A549 (cell line): ENCODE results near the gene CD55. TPM values are rescaled to one million over a fixed set of nuclear protein-coding genes. Genes with fewer than 3 reads are reported as not detected.
A peak's percentile ranks its signal among the peaks of the same experiment; 100 is the strongest.

Experiments
- ATAC-seq, 2 experiments: fragments of 200-7000 bp in 1 of 2; fragments of >200 bp in 1 of 2; cut with Nextera tagmentation in 1 of 2; cut with Tn5 transposase in 1 of 2; 3 replicates each; pipeline versions ENCODE4 v1.8.0 to v1.9.1; 2018 to 2020; ENCODE audit warnings: mild to moderate bottlenecking in 1 of 2, moderate library complexity in 1 of 2
- CTCF ChIA-PET: fragments of 300-600 bp; sonication (Branson Sonifier 250); formaldehyde crosslinking; extraction: SDS; loops from one replicate; lab custom pipeline; 2021; ENCODE audit warnings: antibody characterized with exemption, inconsistent platforms; lab: Yijun Ruan, JAX
- POLR2A ChIA-PET: fragments of 350-600 bp; formaldehyde crosslinking; extraction: SDS; loops from one replicate; lab custom pipeline; 2021; ENCODE audit warnings: antibody characterized with exemption, inconsistent platforms; lab: Yijun Ruan, JAX
- DNase-seq, 2 experiments: peaks; one replicate each; pipeline versions ENCODE4 v3.0.0 to v3.0.0-alpha.2; 2011 to 2016; ENCODE audit warnings: low read depth in 1 of 2, low spot score in 1 of 2
- FAIRE-seq: peaks from 2 replicates; lab custom pipeline; 2011; peaks lifted over from hg19 to GRCh38; lab: Jason Lieb, UNC
- H3K27ac ChIP-seq, 2 experiments: fragments of >200 bp; sonication (Bioruptor Twin); formaldehyde crosslinking; 3 replicates each; pipeline ENCODE4 v1.5.1; 2016 to 2017
- H3K4me1 ChIP-seq: fragments of >200 bp; sonication (Bioruptor Twin); formaldehyde crosslinking; 3 replicates; pipeline ENCODE4 v1.6.1; 2016
- H3K4me2 ChIP-seq: fragments of >200 bp; sonication (Bioruptor Twin); formaldehyde crosslinking; 3 replicates; pipeline ENCODE4 v1.6.1; 2016
- H3K4me3 ChIP-seq: fragments of >200 bp; sonication (Bioruptor Twin); formaldehyde crosslinking; 3 replicates; pipeline ENCODE4 v1.5.1; 2016
- H3K9me3 ChIP-seq: fragments of >200 bp; sonication (Bioruptor Twin); formaldehyde crosslinking; 3 replicates; pipeline ENCODE4 v1.6.1; 2016
- BHLHE40 ChIP-seq: IDR thresholded peaks from 2 replicates; pipeline ENCODE4 v1.6.1; 2012; ENCODE audit warnings: low read depth, low read length, inconsistent platforms
- CBX2 ChIP-seq: fragments of 200-600 bp; sonication (generic); IDR thresholded peaks from 2 replicates; pipeline ENCODE4 v1.6.1; 2016; ENCODE audit warnings: low read depth, mild to moderate bottlenecking, borderline replicate concordance
- CHD2 ChIP-seq: fragments of 150-350 bp; IDR thresholded peaks from 2 replicates; pipeline ENCODE4 v1.6.1; 2014; ENCODE audit warnings: low read length; ENCODE audit not compliant: partially characterized antibody
- CHD4 ChIP-seq: fragments of 200-600 bp; sonication (generic); IDR thresholded peaks from 2 replicates; pipeline ENCODE4 v1.6.1; 2016; ENCODE audit warnings: antibody characterized with exemption, mild to moderate bottlenecking, borderline replicate concordance
- EHMT2 ChIP-seq: fragments of 200-600 bp; sonication (generic); IDR thresholded peaks from 2 replicates; pipeline ENCODE4 v1.6.1; 2016; ENCODE audit warnings: antibody characterized with exemption, low read depth, mild to moderate bottlenecking, moderate library complexity
- EP300 ChIP-seq, 2 experiments: fragments of >200 bp; sonication (Bioruptor Twin); formaldehyde crosslinking; IDR thresholded peaks; 2 replicates in 1 of 2; 3 replicates in 1 of 2; pipeline ENCODE4 v1.6.1; 2016 to 2017
- GATA3 ChIP-seq: IDR thresholded peaks from 2 replicates; pipeline ENCODE4 v1.6.1; 2012; ENCODE audit warnings: borderline replicate concordance
- HOXB5 ChIP-seq: fragments of 250-450 bp; sonication (Bioruptor Pico); IDR thresholded peaks from 2 replicates; pipeline ENCODE4 v1.5.0; 2020; ENCODE audit warnings: mild to moderate bottlenecking, moderate library complexity
- JUN ChIP-seq, 2 experiments: fragments of >200 bp; sonication (Bioruptor Twin); formaldehyde crosslinking; IDR thresholded peaks; 2 replicates in 1 of 2; 3 replicates in 1 of 2; pipeline ENCODE4 v1.6.1; 2016 to 2017
- MAFK ChIP-seq: fragments of 450-650 bp; IDR thresholded peaks from 2 replicates; pipeline ENCODE4 v1.6.1; 2014; ENCODE audit not compliant: partially characterized antibody
- MAZ ChIP-seq: fragments of 150-350 bp; IDR thresholded peaks from 2 replicates; pipeline ENCODE4 v1.6.1; 2014; ENCODE audit warnings: antibody characterized with exemption, low read depth, low read length, borderline replicate concordance
- NPAS2 ChIP-seq: fragments of 250-450 bp; sonication (Bioruptor Pico); IDR thresholded peaks from 2 replicates; pipeline ENCODE4 v1.8.0; 2022; ENCODE audit warnings: mild to moderate bottlenecking, moderate library complexity, borderline replicate concordance
- PHF8 ChIP-seq: fragments of 200-600 bp; sonication (generic); IDR thresholded peaks from 2 replicates; pipeline ENCODE4 v1.6.1; 2016; ENCODE audit warnings: low read depth, mild to moderate bottlenecking, antibody characterized with exemption, moderate library complexity, borderline replicate concordance
- POLR2A ChIP-seq: IDR thresholded peaks from 2 replicates; pipeline ENCODE4 v1.6.1; 2012; ENCODE audit warnings: mild to moderate bottlenecking, low read length
- SMC3 ChIP-seq: fragments of >200 bp; sonication (Bioruptor Twin); formaldehyde crosslinking; IDR thresholded peaks from 3 replicates; pipeline ENCODE4 v1.6.1; 2018; ENCODE audit warnings: inconsistent platforms
- TP53 ChIP-seq: fragments of 250-450 bp; sonication (Bioruptor Pico); IDR thresholded peaks from 2 replicates; pipeline ENCODE4 v1.5.0; 2021; ENCODE audit warnings: mild to moderate bottlenecking, moderate library complexity
- ZC3H11A ChIP-seq: fragments of 450-650 bp; IDR thresholded peaks from 2 replicates; pipeline ENCODE4 v1.6.1; 2014; ENCODE audit warnings: antibody characterized with exemption, mild to moderate bottlenecking
- ZSCAN20 ChIP-seq: fragments of 250-450 bp; sonication (Bioruptor Pico); IDR thresholded peaks from 2 replicates; pipeline ENCODE4 v1.8.0; 2022; ENCODE audit warnings: mild to moderate bottlenecking, moderate library complexity
- WGBS: methylation state at CpG from one replicate; pipeline ENCODE4 v1.1.6; 2017; ENCODE audit errors: missing lambda C conversion rate; 5-methylcytosine and 5-hydroxymethylcytosine counted together
- polyA plus RNA-seq, 4 experiments: library from polyadenylated mRNA; depleted of rRNA in 3 of 4; stranded (reverse); fragments of >200 nt; fragmentation: RNase III in 1 of 4; extraction: RNeasy Plus Mini Kit Qiagen cat#74134 plus additional on column Dnase treatment in 1 of 4; gene quantifications; 2 replicates in 3 of 4; 3 replicates in 1 of 4; pipeline ENCODE4 v1.2.3, GENCODE V29; 2011 to 2017
- TF ChIP-seq, protein P1 (sequence below): fragments of >200 bp; sonication (Bioruptor Twin); formaldehyde crosslinking; IDR thresholded peaks from 2 replicates; pipeline ENCODE4 v1.6.1; 2016
- TF ChIP-seq, protein P2 (sequence below): fragments of 250-450 bp; sonication (Bioruptor Pico); IDR thresholded peaks from 2 replicates; pipeline ENCODE4 v1.5.0; 2021; ENCODE audit warnings: mild to moderate bottlenecking, moderate library complexity, borderline replicate concordance
- TF ChIP-seq, protein P3 (sequence below): fragments of 450-650 bp; IDR thresholded peaks from 2 replicates; pipeline ENCODE4 v1.6.1; 2014; ENCODE audit warnings: antibody characterized with exemption
- TF ChIP-seq, protein P4 (sequence below): IDR thresholded peaks from 2 replicates; pipeline ENCODE4 v1.6.1; 2012

The CD55 gene
- polyA plus RNA-seq, 2 of the 4 experiments (the other 2 are of a cell fraction), result 37.0 to 173 TPM

DNA sequence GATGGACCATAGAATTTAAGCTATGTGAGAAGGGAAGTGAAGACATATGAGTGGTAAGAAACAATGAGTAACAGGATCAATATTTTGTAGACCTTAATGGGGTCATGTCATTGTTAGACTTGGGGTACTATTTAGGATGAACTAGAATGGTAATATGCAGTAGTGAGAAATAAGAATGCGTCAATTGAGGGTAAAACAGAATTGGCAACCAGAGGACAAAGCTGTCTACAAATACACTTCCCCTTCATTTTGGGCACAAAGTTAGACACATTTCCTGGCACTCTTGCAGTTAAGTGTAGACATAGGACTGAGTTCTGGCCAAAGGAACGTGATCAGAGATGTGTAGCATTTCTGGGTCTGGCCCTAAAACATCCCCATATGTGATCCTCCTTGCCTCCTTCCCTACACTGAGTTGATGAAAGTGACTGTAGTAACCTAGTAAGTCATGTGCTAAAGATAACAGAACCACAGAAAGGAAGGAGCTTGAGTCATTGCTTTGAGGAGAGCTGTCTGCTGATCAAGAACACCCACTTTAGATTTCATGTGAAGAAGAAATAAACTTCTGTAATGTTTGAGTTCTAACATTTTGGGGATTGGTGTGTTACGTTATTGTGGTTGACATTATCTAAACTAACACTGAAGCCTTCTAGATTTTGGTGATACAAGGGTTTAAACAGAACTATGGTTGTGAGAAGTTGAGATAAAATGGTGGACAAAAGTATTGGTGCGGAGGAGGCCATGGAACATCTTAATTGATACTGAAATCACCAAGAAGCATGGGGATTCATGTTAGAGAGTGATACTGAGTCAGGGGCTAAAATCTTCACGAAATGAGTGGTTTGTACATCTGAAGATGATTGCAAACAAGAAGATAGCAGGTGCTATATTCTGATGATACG lies 41.7 kb downstream of the CD55 start:
- ATAC-seq (peak; percentile 43; a peak in 2 of 6 replicates), DNase-seq (no peak), FAIRE-seq (no peak)
- Histone ChIP-seq H3K4me3 (no peak overlapping the region), H3K9me3 (no peaks in the 10 kb centered on the region), H3K4me1 (no peaks in the 10 kb centered on the region), H3K27ac (no peak overlapping the region), H3K4me2 (no peak overlapping the region)
- POLR2A ChIA-PET, result no interaction called here
- 88% methylated on average over 6 of the region's 6 CpGs for WGBS
- TF ChIP-seq, protein P1, sequence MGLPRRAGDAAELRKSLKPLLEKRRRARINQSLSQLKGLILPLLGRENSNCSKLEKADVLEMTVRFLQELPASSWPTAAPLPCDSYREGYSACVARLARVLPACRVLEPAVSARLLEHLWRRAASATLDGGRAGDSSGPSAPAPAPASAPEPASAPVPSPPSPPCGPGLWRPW, result no peak
- TF ChIP-seq CHD2 (no peak), CHD4 (no peak), EP300 (IDR thresholded peaks at IDR 0.05) (no peak), JUN (IDR thresholded peaks at IDR 0.05) (no peak), MAZ (no peak), ZSCAN20 (no peak), NPAS2 (no peak)
- TF ChIP-seq, protein P2, sequence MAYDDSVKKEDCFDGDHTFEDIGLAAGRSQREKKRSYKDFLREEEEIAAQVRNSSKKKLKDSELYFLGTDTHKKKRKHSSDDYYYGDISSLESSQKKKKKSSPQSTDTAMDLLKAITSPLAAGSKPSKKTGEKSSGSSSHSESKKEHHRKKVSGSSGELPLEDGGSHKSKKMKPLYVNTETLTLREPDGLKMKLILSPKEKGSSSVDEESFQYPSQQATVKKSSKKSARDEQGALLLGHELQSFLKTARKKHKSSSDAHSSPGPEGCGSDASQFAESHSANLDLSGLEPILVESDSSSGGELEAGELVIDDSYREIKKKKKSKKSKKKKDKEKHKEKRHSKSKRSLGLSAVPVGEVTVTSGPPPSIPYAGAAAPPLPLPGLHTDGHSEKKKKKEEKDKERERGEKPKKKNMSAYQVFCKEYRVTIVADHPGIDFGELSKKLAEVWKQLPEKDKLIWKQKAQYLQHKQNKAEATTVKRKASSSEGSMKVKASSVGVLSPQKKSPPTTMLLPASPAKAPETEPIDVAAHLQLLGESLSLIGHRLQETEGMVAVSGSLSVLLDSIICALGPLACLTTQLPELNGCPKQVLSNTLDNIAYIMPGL (CRISPR knock-in tag), result no peak
- CTCF ChIA-PET, result interaction anchor here (1.1 to 1.2 kb wide), 2 partner anchors 15 to 41 kb away, joined by 3 to 4 read pairs; no protein-coding TSS in a partner anchor

DNA sequence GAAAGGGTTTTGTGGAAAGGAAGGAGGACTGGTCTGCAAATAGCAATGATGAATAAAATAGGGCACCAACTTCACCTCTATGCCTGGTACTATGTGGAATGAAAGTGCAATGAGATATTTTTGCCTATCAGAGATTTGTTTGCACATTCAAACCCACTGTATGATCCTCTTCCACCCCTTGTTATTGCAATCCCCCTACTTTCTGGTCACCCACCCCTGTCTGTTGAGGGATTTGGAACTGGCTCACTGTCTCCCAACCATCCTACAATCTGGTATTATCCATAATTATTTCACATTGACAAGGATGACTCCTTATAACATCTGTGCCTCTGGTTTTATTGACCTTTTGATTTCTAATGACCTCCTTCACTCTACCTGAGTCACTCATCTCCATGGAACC lies 42.4 kb downstream of the CD55 start:
- ATAC-seq (no peak; a peak in 1 of 6 replicates), FAIRE-seq (no peak)
- POLR2A ChIA-PET, result no interaction called here

DNA sequence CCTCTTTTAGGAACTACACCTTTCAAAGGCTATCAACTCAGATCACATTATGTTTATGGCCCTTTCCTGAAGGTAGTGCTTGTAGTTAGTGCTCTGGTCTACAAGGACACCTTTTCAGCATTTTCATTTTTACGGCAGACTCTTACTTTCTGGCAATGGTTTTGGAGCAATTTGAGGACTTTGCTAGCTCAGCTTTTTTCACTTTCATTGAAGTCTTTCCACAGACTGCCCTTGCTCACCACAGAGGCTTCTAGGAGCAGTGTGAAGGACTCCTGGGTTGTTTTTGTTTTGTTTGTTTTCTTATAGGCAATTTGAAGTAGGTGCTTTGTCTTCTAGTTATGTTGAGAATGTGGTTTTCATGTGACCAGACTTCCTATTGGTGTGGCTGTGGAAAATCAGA lies 43.1 kb downstream of the CD55 start:
- H3K4me1 ChIP-seq, result no peaks in the 10 kb centered on the region
- ATAC-seq (no peak), FAIRE-seq (no peak), DNase-seq (no peak)
- H3K27ac ChIP-seq, result no peak overlapping the region
- peak; percentile 74 for TF ChIP-seq MAFK
- TF ChIP-seq, protein P2 (CRISPR knock-in tag), result no peak
- no peak overlapping the region for H3K4me3 ChIP-seq
- CTCF ChIA-PET, result no interaction called here
- no peak overlapping the region for H3K4me2 ChIP-seq
- no peaks in the 10 kb centered on the region for H3K9me3 ChIP-seq
- POLR2A ChIA-PET, result interaction anchor here (0.5 kb wide), 1 partner anchor 29 kb away, joined by 3 read pairs; no protein-coding TSS in a partner anchor
- WGBS, result 96% methylated on average over 1 of the region's 1 CpG

More for the DNA sequence above, 42.4 kb downstream of the CD55 start:
- no peak overlapping the region for H3K27ac ChIP-seq
- no peak for DNase-seq
- no peaks in the 10 kb centered on the region for H3K9me3 ChIP-seq
- no peak overlapping the region for H3K4me2 ChIP-seq
- CTCF ChIA-PET, result no interaction called here
- H3K4me3 ChIP-seq, result no peak overlapping the region
- no peak for TF ChIP-seq EHMT2
- TF ChIP-seq MAFK, result no peak
- TF ChIP-seq, protein P3, sequence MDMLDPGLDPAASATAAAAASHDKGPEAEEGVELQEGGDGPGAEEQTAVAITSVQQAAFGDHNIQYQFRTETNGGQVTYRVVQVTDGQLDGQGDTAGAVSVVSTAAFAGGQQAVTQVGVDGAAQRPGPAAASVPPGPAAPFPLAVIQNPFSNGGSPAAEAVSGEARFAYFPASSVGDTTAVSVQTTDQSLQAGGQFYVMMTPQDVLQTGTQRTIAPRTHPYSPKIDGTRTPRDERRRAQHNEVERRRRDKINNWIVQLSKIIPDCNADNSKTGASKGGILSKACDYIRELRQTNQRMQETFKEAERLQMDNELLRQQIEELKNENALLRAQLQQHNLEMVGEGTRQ, result no peak
- no peak for TF ChIP-seq POLR2A
- no peak for TF ChIP-seq HOXB5 (CRISPR knock-in tag)
- TF ChIP-seq SMC3, result no peak
- no peak for TF ChIP-seq TP53 (CRISPR knock-in tag)
- TF ChIP-seq ZSCAN20, result no peak
- no peak for TF ChIP-seq ZC3H11A
- no peak for TF ChIP-seq GATA3
- TF ChIP-seq BHLHE40, result no peak
- TF ChIP-seq CBX2, result no peak
- TF ChIP-seq, protein P4, sequence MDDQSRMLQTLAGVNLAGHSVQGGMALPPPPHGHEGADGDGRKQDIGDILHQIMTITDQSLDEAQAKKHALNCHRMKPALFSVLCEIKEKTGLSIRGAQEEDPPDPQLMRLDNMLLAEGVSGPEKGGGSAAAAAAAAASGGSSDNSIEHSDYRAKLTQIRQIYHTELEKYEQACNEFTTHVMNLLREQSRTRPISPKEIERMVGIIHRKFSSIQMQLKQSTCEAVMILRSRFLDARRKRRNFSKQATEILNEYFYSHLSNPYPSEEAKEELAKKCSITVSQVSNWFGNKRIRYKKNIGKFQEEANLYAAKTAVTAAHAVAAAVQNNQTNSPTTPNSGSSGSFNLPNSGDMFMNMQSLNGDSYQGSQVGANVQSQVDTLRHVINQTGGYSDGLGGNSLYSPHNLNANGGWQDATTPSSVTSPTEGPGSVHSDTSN, result no peak
- no peak for TF ChIP-seq PHF8
- H3K4me1 ChIP-seq, result no peaks in the 10 kb centered on the region
